ENCODE data around the gene CARD9.
A peak's percentile ranks its signal among the peaks of the same experiment; 100 is the strongest.

GRCh38 chr9:136361754-136362449 lies 11.6 kb downstream of the CARD9 start:
- TF ChIP-seq CTCF (IDR thresholded peaks at IDR 0.05) (no peak), POLR2AphosphoS5 (IDR thresholded peaks at IDR 0.05) (peak in 1 of 3 donors; percentile 26)

All from transverse colon (tissue), 4 donors.